HepG2 (cell line): Measurements from ENCODE around the gene MDFI. TPM values are rescaled to one million over a fixed set of nuclear protein-coding genes. Genes with fewer than 3 reads are reported as not detected.

Experiments
- ATAC-seq: fragments of 200-7000 bp; cut with Tn5 transposase; 3 replicates; pipeline ENCODE4 v1.9.1; 2020; ENCODE audit warnings: mild to moderate bottlenecking, moderate library complexity
- BruUV-seq: library from RNA; stranded (reverse); fragments of 400-500 nt; replicated peaks from 2 replicates; lab custom pipeline; 2021; lab: Mats Ljungman, UMichigan
- CTCF ChIA-PET: fragments of 300-600 bp; formaldehyde crosslinking; extraction: SDS; loops from one replicate; lab custom pipeline; 2021; ENCODE audit warnings: low total read pairs, inconsistent platforms, low intra/inter-chr PET ratio; lab: Yijun Ruan, JAX
- POLR2A ChIA-PET: fragments of 350-600 bp; sonication (Branson Sonifier 250); formaldehyde crosslinking; loops from one replicate; lab custom pipeline; 2020; ENCODE audit warnings: antibody characterized with exemption, inconsistent platforms; lab: Yijun Ruan, JAX
- DNase-seq: peaks from one replicate; pipeline ENCODE4 v3.0.0-alpha.2; 2015; ENCODE audit warnings: low spot score
- FAIRE-seq: peaks from 3 replicates; lab custom pipeline; 2011; peaks lifted over from hg19 to GRCh38; lab: Jason Lieb, UNC
- H2AFZ ChIP-seq: one replicate; pipeline ENCODE4 v1.6.1; 2011; ENCODE audit warnings: low read length, inconsistent platforms
- H3K27ac ChIP-seq: fragments of 300-600 bp; 3 replicates; pipeline ENCODE4 v1.8.0; 2011; ENCODE audit warnings: mixed run types, mild to moderate bottlenecking, mixed read lengths, low read length, inconsistent platforms; ENCODE audit not compliant: insufficient read depth; ENCODE audit errors: extremely low read length
- H3K27me3 ChIP-seq, 2 experiments: fragments of 200-600 bp in 1 of 2; 2 replicates in 1 of 2; 3 replicates in 1 of 2; pipeline versions ENCODE4 v1.6.0 to v1.8.0; 2011; ENCODE audit warnings: low read length in 2 of 2, mild to moderate bottlenecking in 2 of 2, moderate library complexity in 2 of 2, inconsistent platforms in 1 of 2; ENCODE audit not compliant: insufficient read depth in 2 of 2, control insufficient read depth in 1 of 2
- H3K36me3 ChIP-seq, 2 experiments: fragments of 200-600 bp in 1 of 2; replicated peaks in 1 of 2; 2 replicates in 1 of 2; 3 replicates in 1 of 2; pipeline versions ENCODE4 v1.5.1 to v1.8.0; 2011; ENCODE audit warnings: low read length in 2 of 2, inconsistent platforms in 1 of 2; ENCODE audit not compliant: insufficient read depth in 2 of 2, control insufficient read depth in 1 of 2
- H3K4me1 ChIP-seq: 2 replicates; pipeline ENCODE4 v1.5.1; 2012; ENCODE audit warnings: low read length, inconsistent platforms; ENCODE audit not compliant: insufficient read depth
- H3K4me2 ChIP-seq: 2 replicates; pipeline ENCODE4 v1.6.0; 2011; ENCODE audit warnings: low read depth, low read length, inconsistent platforms
- H3K4me3 ChIP-seq, 3 experiments: fragments of 200-600 bp in 1 of 3; sonication (generic), shearing (Covaris generic) in 1 of 3; replicated peaks in 1 of 3; 2 replicates each; pipeline ENCODE4 v1.5.1; 2011 to 2016; ENCODE audit warnings: low read length in 3 of 3, inconsistent platforms in 2 of 3, low read depth in 2 of 3, mild to moderate bottlenecking in 2 of 3, control low read depth in 1 of 3, mixed read lengths in 1 of 3; ENCODE audit not compliant: insufficient read depth in 1 of 3
- H3K79me2 ChIP-seq: one replicate; pipeline ENCODE4 v1.6.1; 2011; ENCODE audit warnings: low read length, inconsistent platforms; ENCODE audit not compliant: insufficient read depth
- H3K9ac ChIP-seq: 2 replicates; pipeline ENCODE4 v1.6.0; 2011; ENCODE audit warnings: mild to moderate bottlenecking, low read depth, low read length, inconsistent platforms; ENCODE audit not compliant: insufficient read depth
- H3K9me3 ChIP-seq: 2 replicates; pipeline ENCODE4 v1.5.1; 2012; ENCODE audit warnings: mild to moderate bottlenecking, low read length
- H4K20me1 ChIP-seq: 2 replicates; pipeline ENCODE4 v1.6.0; 2011; ENCODE audit warnings: inconsistent platforms, mild to moderate bottlenecking, low read length, moderate library complexity; ENCODE audit not compliant: insufficient read depth
- AGO2 ChIP-seq: fragments of 200-400 bp; formaldehyde crosslinking; optimal IDR thresholded peaks from 2 replicates; pipeline ENCODE3; 2017; ENCODE audit warnings: mild to moderate bottlenecking, low read depth, low read length, moderate library complexity
- HOXA5 ChIP-seq: sonication (generic); formaldehyde crosslinking; IDR thresholded peaks from 2 replicates; pipeline ENCODE4 v1.4.0; 2020; ENCODE audit warnings: missing genetic modification reagents
- IKZF4 ChIP-seq: sonication (generic); formaldehyde crosslinking; IDR thresholded peaks from 2 replicates; pipeline ENCODE4 v1.5.1; 2020; ENCODE audit warnings: borderline replicate concordance, mild to moderate bottlenecking, low read depth, missing genetic modification reagents; ENCODE audit errors: not compliant biosample characterization
- JUN ChIP-seq: sonication (generic); formaldehyde crosslinking; IDR thresholded peaks from 2 replicates; pipeline ENCODE4 v1.4.0; 2020; ENCODE audit warnings: mild to moderate bottlenecking, missing genetic modification reagents
- MED13 ChIP-seq: sonication (generic); formaldehyde crosslinking; IDR thresholded peaks from 2 replicates; pipeline ENCODE4 v1.5.0; 2020; ENCODE audit warnings: missing genetic modification reagents
- POLR2AphosphoS5 ChIP-seq: IDR thresholded peaks from 2 replicates; pipeline ENCODE4 v1.6.1; 2012; ENCODE audit warnings: low read depth, low read length
- REST ChIP-seq, 2 experiments: IDR thresholded peaks; 2 replicates each; pipeline ENCODE4 v1.6.1; 2011 to 2012; ENCODE audit warnings: low read length in 2 of 2, borderline replicate concordance in 1 of 2, low read depth in 1 of 2, mild to moderate bottlenecking in 1 of 2, moderate library complexity in 1 of 2
- RXRA ChIP-seq: sonication (generic); formaldehyde crosslinking; IDR thresholded peaks from 2 replicates; pipeline ENCODE4 v1.5.1; 2020; ENCODE audit warnings: missing genetic modification reagents
- WGBS: methylation state at CpG from one replicate; pipeline ENCODE4 v1.1.6; 2017; ENCODE audit warnings: low lambda C conversion rate; 5-methylcytosine and 5-hydroxymethylcytosine counted together
- in situ Hi-C: cut with HindIII; loops from 2 replicates; pipeline ENCODE4 v1.10.0; 2017; ENCODE audit warnings: low pct_unique_long_range_greater_than_20kb; ENCODE audit not compliant: extremely low pct_ligation_motif_present
- intact Hi-C: fragments of 100-400 bp; cut with micrococcal nuclease; formaldehyde crosslinking; loops from one replicate; pipeline ENCODE4 v1.10.0; 2022; ENCODE audit not compliant: unreplicated experiment
- polyA plus RNA-seq, 8 experiments: library from polyadenylated mRNA; depleted of rRNA in 3 of 8; stranded (reverse) in 7 of 8; unstranded in 1 of 8; fragments of >200 nt; fragmentation: Illumina TruSeq in 4 of 8; extraction: Trizol in 4 of 8; gene quantifications; 2 replicates each; pipeline versions ENCODE4 v1.2.1 to v1.2.3, GENCODE V29; 2011 to 2016; ENCODE audit warnings: low read depth in 4 of 8, missing spikeins in 1 of 8, mixed read lengths in 1 of 8; ENCODE audit not compliant: insufficient read depth in 1 of 8
- total RNA-seq, 5 experiments: library from RNA; depleted of rRNA; stranded (reverse); fragments of >200 nt; fragmentation: Illumina TruSeq; extraction: Trizol; gene quantifications; 2 replicates each; pipeline ENCODE4 v1.2.3, GENCODE V29; 2016; ENCODE audit warnings: low read depth in 1 of 5
- TF ChIP-seq, protein P1 (sequence below): sonication (generic); formaldehyde crosslinking; IDR thresholded peaks from 2 replicates; pipeline ENCODE4 v1.4.0; 2020; ENCODE audit warnings: missing genetic modification reagents
- TF ChIP-seq, protein P2 (sequence below): IDR thresholded peaks from 2 replicates; pipeline ENCODE4 v1.6.1; 2012; ENCODE audit warnings: inconsistent platforms
- TF ChIP-seq, protein P3 (sequence below): sonication (generic); formaldehyde crosslinking; IDR thresholded peaks from 2 replicates; pipeline ENCODE4 v1.4.0; 2020; ENCODE audit warnings: missing genetic modification reagents, borderline replicate concordance

The MDFI gene
- total and polyA plus RNA-seq, 2 of the 13 experiments (the other 11 are each of a cell fraction or from before 2014, with no cell fraction given) = 0.28 TPM; not detected in 1

GRCh38 chr6:41594326-41594725, 43.9 kb upstream of the MDFI start:
- no peaks in the 10 kb centered on the region for H3K9me3 ChIP-seq
- 95% methylated on average over 5 of the region's 5 CpGs for WGBS
- no peak overlapping the region for H3K4me3 ChIP-seq
- no peak overlapping the region for H2AFZ ChIP-seq
- no peaks in the 10 kb centered on the region for H3K79me2 ChIP-seq
- intact Hi-C loops (no loop called here), in situ Hi-C loops (loop anchor here (5.0 kb wide), 4 partner anchors 47 to 222 kb away; partner anchors contain the start of gene FOXP4)
- DNase-seq (no peak), ATAC-seq (no peak), FAIRE-seq (no peak)
- H3K36me3 ChIP-seq = peaks cover 53 to 86% of the 10 kb centered on the region in 2 experiments
- peaks cover 9% of the 10 kb centered on the region; the same call in 1 of the 2 replicates for H4K20me1 ChIP-seq
- no peaks in the 10 kb centered on the region for H3K27me3 ChIP-seq
- ChIA-PET CTCF (no interaction called here), POLR2A (interaction anchor here (0.7 to 1.4 kb wide), 2 partner anchors 26 to 138 kb away, joined by 3 read pairs; no protein-coding TSS in a partner anchor)
- BruUV-seq = no TSS peak
- peaks cover 19% of the 10 kb centered on the region for H3K4me1 ChIP-seq
- H3K4me2 ChIP-seq = no peak overlapping the region
- no peak overlapping the region for H3K27ac ChIP-seq
- TF ChIP-seq JUN (CRISPR knock-in tag) (no peak), POLR2AphosphoS5 (0 out of 2 replicates have a peak, but pooled peaks have one; percentile 12), MED13 (no peak), RXRA (CRISPR knock-in tag) (no peak), IKZF4 (CRISPR knock-in tag) (no peak), HOXA5 (no peak)
- TF ChIP-seq, protein P1, sequence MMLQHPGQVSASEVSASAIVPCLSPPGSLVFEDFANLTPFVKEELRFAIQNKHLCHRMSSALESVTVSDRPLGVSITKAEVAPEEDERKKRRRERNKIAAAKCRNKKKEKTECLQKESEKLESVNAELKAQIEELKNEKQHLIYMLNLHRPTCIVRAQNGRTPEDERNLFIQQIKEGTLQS (CRISPR knock-in tag) = no peak
- TF ChIP-seq, all 625 proteins: peak for 1
- H3K9ac ChIP-seq = no peak overlapping the region

- Histone ChIP-seq H3K27ac (no peak overlapping the region), H3K4me3 (no peak overlapping the region), H3K9ac (no peak overlapping the region), H3K4me2 (no peak overlapping the region), H3K4me1 (peaks cover 19% of the 10 kb centered on the region), H4K20me1 (peaks cover 9% of the 10 kb centered on the region; the same call in 1 of the 2 replicates), H3K9me3 (no peaks in the 10 kb centered on the region), H3K27me3 (no peaks in the 10 kb centered on the region), H3K79me2 (no peaks in the 10 kb centered on the region), H3K36me3 (peaks cover 51 to 82% of the 10 kb centered on the region in 2 experiments), H2AFZ (no peak overlapping the region)
- ATAC-seq (no peak), FAIRE-seq (no peak), DNase-seq (no peak)
- in situ Hi-C loops (loop anchor here (5.0 kb wide), 4 partner anchors 47 to 222 kb away; partner anchors contain the start of gene FOXP4), intact Hi-C loops (no loop called here)
- ChIA-PET POLR2A (interaction anchor here (0.5 to 2.0 kb wide), 4 partner anchors 10 to 138 kb away, joined by 3 to 7 read pairs (median 3); no protein-coding TSS in a partner anchor), CTCF (no interaction called here)
- no TSS peak for BruUV-seq
- 98% methylated on average over 15 of the region's 15 CpGs for WGBS
- TF ChIP-seq AGO2 (peak; percentile 99), REST (IDR thresholded peaks at IDR 0.05; ENCODE audit: borderline replicate concordance in 1 of 2, low read depth in 1 of 2, low read length in 2 of 2) (no peak)
- TF ChIP-seq, protein P2, sequence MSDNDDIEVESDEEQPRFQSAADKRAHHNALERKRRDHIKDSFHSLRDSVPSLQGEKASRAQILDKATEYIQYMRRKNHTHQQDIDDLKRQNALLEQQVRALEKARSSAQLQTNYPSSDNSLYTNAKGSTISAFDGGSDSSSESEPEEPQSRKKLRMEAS = no peak
- TF ChIP-seq, protein P3, sequence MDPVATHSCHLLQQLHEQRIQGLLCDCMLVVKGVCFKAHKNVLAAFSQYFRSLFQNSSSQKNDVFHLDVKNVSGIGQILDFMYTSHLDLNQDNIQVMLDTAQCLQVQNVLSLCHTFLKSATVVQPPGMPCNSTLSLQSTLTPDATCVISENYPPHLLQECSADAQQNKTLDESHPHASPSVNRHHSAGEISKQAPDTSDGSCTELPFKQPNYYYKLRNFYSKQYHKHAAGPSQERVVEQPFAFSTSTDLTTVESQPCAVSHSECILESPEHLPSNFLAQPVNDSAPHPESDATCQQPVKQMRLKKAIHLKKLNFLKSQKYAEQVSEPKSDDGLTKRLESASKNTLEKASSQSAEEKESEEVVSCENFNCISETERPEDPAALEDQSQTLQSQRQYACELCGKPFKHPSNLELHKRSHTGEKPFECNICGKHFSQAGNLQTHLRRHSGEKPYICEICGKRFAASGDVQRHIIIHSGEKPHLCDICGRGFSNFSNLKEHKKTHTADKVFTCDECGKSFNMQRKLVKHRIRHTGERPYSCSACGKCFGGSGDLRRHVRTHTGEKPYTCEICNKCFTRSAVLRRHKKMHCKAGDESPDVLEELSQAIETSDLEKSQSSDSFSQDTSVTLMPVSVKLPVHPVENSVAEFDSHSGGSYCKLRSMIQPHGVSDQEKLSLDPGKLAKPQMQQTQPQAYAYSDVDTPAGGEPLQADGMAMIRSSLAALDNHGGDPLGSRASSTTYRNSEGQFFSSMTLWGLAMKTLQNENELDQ (CRISPR knock-in tag) = no peak
Measured at GRCh38 chr6:41594766-41595165, 43.5 kb upstream of the MDFI start.
